Bronchial epithelial cell (primary cell): ENCODE results near the gene RALGAPA1. TPM values are rescaled to one million over a fixed set of nuclear protein-coding genes. Genes with fewer than 3 reads are reported as not detected.
"Not testable (repeated sequence)": the region's sequence is repeated elsewhere in the genome, so short reads cannot be mapped to it uniquely, and the experiment has no call there.

Experiments used
- DNase-seq: peaks from one replicate; pipeline ENCODE4 v3.0.0-alpha.2; 2010; ENCODE audit warnings: low read depth
- FAIRE-seq: peaks from 2 replicates; lab custom pipeline; 2011; peaks lifted over from hg19 to GRCh38; lab: Jason Lieb, UNC
- H3K27me3 ChIP-seq: 2 replicates; pipeline ENCODE4 v1.5.1; 2011; ENCODE audit warnings: low read length; ENCODE audit not compliant: control insufficient read depth, insufficient read depth
- H3K36me3 ChIP-seq: 2 replicates; pipeline ENCODE4 v1.5.1; 2011; ENCODE audit warnings: low read length; ENCODE audit not compliant: control insufficient read depth, insufficient read depth
- H3K4me3 ChIP-seq: 2 replicates; pipeline ENCODE4 v1.5.1; 2011; ENCODE audit warnings: mild to moderate bottlenecking, low read depth, low read length, control low read depth
- CTCF ChIP-seq: IDR thresholded peaks from 2 replicates; pipeline ENCODE4 v1.5.1; 2011; ENCODE audit warnings: mild to moderate bottlenecking, moderate library complexity, low read length, control low read depth, inconsistent platforms; ENCODE audit not compliant: insufficient read depth, severe bottlenecking
- total RNA-seq: library from RNA; depleted of rRNA; stranded (reverse); fragments of >200 nt; gene quantifications from 2 replicates; pipeline ENCODE4 v1.2.1, GENCODE V29; 2014

The RALGAPA1 gene
- total RNA-seq, 1 donor from 2014 or later = 28.2 TPM

- Histone ChIP-seq H3K36me3 (peaks cover 1% of the 10 kb centered on the region), H3K27me3 (no peaks in the 10 kb centered on the region), H3K4me3 (no peak overlapping the region)
- DNase-seq (no peak), FAIRE-seq (no peak)
- no peak for TF ChIP-seq CTCF
These were observed 20.4 kb upstream of the RALGAPA1 start for GRCh38 chr14:35829449-35829848.

GRCh38 chr14:35827678-35828472, 18.8 kb upstream of the RALGAPA1 start:
- H3K4me3 ChIP-seq = no peak overlapping the region
- no peaks in the 10 kb centered on the region for H3K27me3 ChIP-seq
- no peak for TF ChIP-seq CTCF
- DNase-seq = no peak
- FAIRE-seq = no peak
- peaks cover 1% of the 10 kb centered on the region for H3K36me3 ChIP-seq

GRCh38 chr14:35826952-35827416, 17.9 kb upstream of the RALGAPA1 start:
- DNase-seq = no peak
- Histone ChIP-seq H3K4me3 (peak overlapping the region; percentile 57), H3K27me3 (no peaks in the 10 kb centered on the region), H3K36me3 (peaks cover 1% of the 10 kb centered on the region)
- TF ChIP-seq CTCF = no peak
- FAIRE-seq = no peak

- peak; percentile 40 for FAIRE-seq
- no peaks in the 10 kb centered on the region for H3K36me3 ChIP-seq
- DNase-seq = peak; percentile 95
- peak within 1 kb of the TSS; percentile 57 for H3K4me3 ChIP-seq
- no peak for TF ChIP-seq CTCF
- H3K27me3 ChIP-seq = no peaks in the 10 kb centered on the region
These were observed 17.3 kb upstream of the RALGAPA1 start, which contains the start of gene BRMS1L for GRCh38 chr14:35826218-35826951. Gene BRMS1L, plus strand, starts transcription at chr14:35826338. Its CDS starts 179 bp downstream, at chr14:35826517.

GRCh38 chr14:35825968-35826217, 16.8 kb upstream of the RALGAPA1 start:
- DNase-seq = no peak
- H3K36me3 ChIP-seq = no peaks in the 10 kb centered on the region
- TF ChIP-seq CTCF = no peak
- H3K4me3 ChIP-seq = peak overlapping the region; percentile 57
- no peaks in the 10 kb centered on the region for H3K27me3 ChIP-seq
- no peak for FAIRE-seq

GRCh38 chr14:35824446-35825165, 15.5 kb upstream of the RALGAPA1 start:
- not testable (repeated sequence) for H3K27me3 ChIP-seq, DNase-seq, H3K36me3 ChIP-seq, FAIRE-seq, H3K4me3 ChIP-seq
